GOT3 (cell line): Measurements from ENCODE around the gene LRRC28.

Experiments
- DNase-seq: peaks from one replicate; lab custom pipeline; 2025; ENCODE audit warnings: mixed read lengths; lab: John Stamatoyannopoulos, UW

The LRRC28 gene

GRCh38 chr15:99343208-99343607 lies 91.9 kb downstream of the LRRC28 start:
- no peak for DNase-seq

DNA sequence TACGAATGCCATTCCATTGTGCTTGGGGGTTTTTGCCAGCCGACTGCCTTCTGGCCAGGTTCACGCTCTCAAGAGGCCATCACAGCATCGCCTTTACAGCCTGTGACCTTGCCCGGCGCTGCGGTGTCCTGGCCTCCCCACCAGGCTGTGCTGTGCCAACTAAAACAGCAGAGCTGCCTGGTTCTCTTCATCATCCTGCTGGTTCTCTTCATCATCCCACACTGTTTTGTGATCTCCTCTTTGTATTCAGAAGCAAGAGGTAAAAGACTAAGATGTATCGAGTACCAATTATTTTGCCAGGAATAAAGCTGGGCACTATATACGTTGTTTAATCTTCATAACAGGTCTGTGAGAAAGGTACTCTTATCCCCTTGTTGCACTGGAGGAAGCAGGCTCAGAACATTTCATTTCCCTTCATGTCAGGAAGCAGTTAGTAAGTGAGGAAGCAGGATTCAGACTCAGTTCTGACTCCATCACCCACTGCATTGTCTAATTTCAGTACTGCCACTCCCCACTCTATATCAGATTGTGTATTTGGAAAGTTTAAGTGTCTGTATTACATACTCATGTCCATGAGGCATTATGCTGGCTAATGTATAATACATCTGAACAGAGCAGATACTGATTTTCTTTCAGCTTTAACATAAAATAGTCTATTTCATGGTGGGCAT lies 92.7 kb downstream of the LRRC28 start:
- DNase-seq: no peak

- no peak for DNase-seq
Observed at GRCh38 chr15:99344639-99345038, 93.4 kb downstream of the LRRC28 start.

GRCh38 chr15:99345242-99345641 lies 94.0 kb downstream of the LRRC28 start:
- no peak for DNase-seq

DNA sequence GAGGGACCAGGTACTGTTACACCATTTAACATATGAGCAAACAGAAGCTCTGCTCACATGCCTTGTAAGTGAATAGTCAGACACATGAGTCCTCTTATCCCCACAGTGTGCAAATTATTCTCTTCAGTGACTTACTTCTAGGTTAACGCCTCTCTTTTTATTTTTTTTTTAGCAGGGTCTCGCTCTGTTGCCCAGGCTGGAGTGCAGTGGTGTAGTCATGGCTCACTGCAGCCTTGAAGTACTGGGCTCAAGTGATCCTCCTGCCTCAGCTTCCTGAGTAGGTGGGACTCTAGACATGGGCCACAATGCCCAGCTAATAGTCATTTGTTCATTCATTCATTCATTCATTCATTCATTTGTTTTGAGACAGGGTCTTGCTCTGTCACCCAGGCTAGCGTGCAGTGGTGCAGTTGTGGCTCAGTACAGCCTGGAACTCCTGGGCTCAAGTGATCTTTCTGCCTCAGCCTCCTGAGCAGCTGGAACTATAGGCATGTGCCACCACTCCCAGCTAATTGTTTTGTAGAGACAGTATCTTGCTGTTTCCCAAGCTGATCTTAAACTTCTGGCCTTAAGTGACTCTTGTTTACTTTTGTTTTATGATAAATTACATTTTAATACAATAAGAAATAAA lies 94.7 kb downstream of the LRRC28 start:
- no peak for DNase-seq

DNA sequence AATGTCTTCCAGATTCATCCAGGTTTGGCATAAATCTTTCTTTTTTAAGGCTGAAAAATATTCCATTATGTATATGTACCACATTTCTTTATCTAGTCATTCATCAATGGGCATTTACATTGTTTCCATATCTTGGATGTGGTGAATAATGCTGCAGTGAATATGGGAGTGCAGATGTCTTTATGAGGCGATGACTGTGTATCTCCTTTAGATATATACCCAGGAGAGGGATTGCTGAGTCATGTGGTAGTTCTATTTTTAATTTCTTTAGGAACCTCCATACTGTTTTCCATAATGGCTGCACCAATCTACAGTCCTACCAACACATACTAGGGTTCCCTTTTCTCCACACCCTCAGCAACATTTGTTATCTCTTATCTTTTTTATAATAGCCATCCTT lies 96.3 kb downstream of the LRRC28 start:
- no peak for DNase-seq

- no peak for DNase-seq
Observed at GRCh38 chr15:99348412-99348811, 97.1 kb downstream of the LRRC28 start.

DNA sequence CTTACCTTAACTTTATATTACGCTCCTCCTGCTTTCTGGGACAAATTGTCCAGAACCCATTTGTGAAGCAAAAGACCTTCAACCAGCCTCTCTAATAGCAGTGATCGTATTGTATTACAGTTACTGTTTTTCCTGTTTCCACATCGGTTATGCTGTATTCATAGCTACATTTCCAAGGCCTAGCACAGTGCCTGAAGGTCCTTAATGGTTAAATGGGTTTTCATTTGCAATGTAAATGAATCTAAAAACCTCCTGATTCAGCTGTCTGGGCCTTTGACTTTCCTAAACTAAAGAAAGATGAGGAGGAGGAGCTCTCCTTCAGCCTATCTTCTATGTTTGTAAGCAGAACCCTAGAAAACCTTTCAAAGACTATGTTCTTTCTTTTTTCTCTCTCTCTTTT lies 99.1 kb downstream of the LRRC28 start:
- DNase-seq: no peak

- no peak for DNase-seq
Observed at GRCh38 chr15:99359769-99360168, 108.5 kb downstream of the LRRC28 start.

DNA sequence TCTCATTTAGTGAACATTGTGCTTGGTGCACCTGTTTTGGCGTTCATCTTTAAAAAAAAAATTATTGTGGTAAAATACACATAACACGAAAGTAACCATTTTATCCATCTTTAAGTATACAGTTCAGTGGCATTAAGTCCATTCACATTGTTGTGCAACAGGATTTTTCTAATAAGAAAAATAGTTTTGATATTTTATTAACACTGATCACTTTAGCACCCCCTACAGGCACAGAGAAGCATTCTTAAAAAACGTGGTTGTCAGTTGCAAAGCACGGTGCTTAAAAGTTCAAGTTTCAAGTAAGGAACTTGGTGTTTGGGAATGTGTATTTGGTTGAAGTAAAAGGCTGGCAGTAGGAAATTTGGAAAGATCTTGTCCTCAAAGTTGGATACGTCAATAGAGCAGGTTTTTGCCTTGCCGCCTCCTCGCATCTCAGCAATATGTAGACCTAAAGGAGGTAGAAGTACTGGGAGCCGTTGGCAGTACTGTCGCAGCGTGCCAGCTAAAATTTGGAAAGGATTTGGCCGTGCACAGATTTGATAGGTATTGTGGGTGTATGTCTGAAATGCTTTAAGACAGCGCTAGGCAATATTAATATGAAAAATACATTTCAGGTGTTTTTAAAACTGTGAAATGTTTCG lies 110.4 kb downstream of the LRRC28 start:
- DNase-seq: no peak

DNA sequence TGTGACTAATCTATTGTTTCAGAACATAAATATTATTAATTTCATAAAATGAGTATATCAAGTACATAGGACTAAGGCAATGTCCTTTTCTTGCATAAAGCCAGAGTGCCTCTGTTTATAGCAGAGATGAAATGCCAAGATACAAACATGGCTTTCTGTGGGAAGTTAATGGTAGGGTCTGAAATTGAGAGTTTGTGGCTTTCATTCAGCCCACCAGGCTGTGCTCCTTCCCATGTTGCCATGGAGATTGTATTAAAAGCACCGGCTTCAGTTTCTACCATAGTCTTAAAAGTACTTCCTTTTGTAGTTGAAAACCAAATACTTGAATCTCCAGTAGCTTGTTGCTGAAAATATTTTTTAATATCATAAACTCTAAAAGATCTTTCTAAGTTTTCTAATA lies 114.0 kb downstream of the LRRC28 start:
- DNase-seq: no peak

- no peak for DNase-seq
Observed at GRCh38 chr15:99366013-99366412, 114.7 kb downstream of the LRRC28 start.

DNA sequence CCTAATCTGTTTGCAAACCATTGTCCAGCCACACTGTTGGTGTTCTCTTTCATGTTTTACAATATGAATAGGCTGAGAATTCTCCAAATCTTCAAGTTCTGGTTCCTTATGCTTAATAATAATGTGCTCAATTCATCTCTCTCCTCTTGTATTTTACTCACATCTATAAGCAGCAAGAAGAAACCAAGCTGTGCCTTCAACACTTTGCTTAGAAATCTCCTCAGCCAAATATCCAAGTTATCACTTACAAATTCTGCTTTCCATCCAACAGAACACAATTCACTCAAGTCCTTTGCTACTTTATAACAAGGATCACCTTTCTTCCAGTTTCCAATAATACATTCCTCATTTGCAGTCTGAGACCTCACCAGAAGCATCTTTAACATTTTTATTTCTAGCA lies 117.5 kb downstream of the LRRC28 start:
- DNase-seq: no peak

DNA sequence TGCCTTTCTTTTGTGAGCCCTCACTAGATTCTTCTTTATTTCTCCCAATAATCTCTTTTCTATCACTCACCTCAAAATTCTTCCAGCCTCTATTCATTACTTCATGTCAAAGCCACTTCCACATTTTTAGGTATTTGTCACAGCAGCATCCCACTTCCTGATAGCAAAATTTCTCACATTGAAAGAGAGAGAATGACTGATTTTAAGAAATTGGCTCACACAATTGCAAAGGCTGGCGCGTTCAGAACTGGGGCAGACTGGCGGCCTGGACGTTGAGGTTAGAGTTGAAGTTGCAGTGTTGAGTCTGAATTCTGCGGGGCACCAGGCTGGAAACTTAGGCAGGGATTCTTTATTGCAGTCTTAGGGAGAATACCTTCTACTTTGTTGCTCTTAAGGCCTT lies 117.9 kb downstream of the LRRC28 start:
- DNase-seq: no peak

GRCh38 chr15:99371180-99372103 lies 120.2 kb downstream of the LRRC28 start:
- DNase-seq: no peak

DNA sequence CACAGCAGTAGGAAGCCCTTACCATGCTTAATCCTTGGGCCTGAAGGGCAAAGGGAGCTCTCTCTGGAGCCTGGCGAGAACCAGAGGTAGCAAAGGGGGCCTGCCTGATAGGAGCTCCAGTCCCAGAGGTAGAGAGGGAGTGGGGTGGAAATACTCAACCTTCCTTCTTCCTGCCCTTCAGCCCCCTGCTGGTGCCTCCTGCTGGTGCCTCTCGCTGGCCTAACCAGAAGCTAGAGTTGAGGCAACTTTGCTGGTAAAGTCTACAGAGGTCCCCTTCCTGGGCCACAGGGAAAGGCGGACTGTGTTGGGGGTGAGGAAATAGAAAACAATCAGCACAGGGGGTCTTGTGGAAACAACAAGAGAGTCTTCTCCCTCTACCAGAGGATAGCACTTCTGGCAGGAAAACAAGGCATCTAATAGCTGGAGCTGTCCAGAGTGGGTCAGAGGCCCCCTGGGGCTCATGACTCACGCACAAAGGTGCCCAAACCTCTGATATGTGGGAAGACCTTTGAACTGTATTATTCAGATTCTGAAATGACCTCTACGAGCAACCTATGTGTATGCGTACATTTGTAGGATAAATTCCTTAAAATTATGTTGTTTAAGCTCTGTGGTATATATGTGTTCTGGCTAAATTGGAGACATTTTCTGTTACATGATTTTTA lies 133.9 kb downstream of the LRRC28 start:
- no peak for DNase-seq

GRCh38 chr15:99385865-99386264 lies 134.6 kb downstream of the LRRC28 start:
- no peak for DNase-seq

DNA sequence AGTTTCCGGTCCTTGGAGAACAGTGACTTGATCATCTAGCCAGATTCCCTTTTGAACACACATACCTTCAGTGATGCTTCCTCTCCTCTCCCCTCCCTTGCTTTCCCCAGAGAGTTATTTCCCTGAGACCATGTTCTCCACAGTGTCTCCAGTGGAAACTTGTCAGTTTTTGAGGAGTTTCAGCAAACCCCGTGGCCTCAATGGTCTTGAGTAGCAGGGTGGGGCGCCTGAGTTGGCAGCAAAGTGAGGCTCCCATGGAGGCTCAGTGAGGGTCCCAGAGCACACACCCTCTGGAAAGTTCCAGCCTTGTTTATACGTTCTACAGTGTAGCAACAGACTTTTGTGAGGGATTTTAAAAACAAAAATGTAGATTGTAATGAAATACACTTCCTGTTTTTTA lies 135.1 kb downstream of the LRRC28 start:
- no peak for DNase-seq

DNA sequence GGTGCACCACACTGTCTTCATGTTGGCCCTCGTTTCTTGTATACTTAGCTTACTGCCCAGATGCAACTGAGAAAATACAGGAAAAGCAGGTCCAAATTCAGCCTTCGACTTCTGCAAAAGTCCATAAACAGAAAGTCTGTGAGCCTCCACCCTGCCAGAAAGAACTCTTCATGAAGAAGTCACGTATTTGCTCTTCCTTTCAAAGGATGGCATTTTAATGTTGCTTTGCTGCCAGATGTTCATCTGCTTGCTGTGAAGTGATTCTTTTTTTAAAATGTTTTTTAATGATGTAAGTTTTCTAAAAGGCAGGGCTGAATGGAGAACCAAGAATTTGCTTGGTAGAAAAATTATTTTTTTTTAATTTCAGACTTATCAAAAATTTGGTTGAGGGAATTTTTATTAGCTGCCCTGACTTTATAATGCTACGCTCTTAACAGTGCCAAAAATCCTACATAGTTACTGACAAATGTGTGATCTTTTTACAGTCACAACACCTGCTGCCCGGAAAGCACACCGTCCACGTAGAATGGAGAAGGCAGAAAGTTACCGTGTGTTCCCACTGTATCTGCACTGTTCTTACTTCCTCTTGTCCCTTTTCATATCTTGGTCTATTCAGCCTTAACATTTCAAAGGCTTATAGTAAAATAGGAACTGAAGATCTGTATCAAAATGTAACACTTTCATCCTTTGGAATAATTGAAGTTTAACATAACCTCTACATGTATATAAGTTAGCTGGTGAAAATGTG lies 136.3 kb downstream of the LRRC28 start:
- no peak for DNase-seq

GRCh38 chr15:99390667-99391066 lies 139.4 kb downstream of the LRRC28 start:
- DNase-seq: no peak

DNA sequence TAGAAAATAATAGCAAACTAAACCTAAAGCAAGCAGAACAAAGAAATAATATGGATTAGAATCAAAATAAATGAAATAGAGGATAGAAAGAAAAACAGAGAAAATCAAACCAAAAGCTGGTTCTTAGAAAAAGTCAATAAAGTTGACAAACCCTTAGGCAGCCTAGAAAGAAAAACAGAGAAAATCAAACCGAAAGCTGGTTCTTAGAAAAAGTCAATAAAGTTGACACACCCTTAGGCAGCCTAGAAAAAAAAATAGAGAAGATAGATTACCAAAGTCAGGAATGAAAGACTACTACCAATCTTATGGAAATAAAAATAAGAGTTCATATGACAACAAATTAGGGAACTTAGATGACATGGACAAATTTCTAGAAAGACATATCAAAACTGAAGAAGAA lies 142.4 kb downstream of the LRRC28 start:
- DNase-seq: no peak
